ENCODE results near the gene MYLK. TPM values are rescaled to one million over a fixed set of nuclear protein-coding genes. Genes with fewer than 3 reads are reported as not detected.

The MYLK gene
- total and polyA plus RNA-seq, 2 of the 4 experiments (the other 2 are of a cell fraction): 299 to 484 TPM

DNA sequence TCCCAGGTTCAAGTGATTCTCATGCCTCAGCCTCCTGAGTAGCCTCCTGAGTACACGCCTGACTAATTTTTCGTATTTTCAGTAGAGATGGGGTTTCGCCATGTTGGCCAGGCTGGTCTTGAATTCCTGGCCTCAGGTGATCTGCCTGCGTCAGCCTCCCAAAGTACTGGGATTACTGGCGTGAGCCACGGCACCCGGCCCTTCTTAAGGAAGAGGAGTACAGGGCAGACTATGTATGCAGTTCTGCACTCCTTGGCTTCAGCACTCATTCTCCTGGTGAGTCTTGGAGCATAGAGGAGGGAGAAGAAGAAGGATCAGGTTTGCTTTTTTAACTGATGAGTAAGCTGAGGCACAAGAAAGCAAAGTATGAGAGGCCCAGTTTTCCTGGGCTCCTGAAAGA, 199.5 kb downstream of the MYLK start:
- Histone ChIP-seq H4K8ac (ENCODE audit: low read depth in 2 of 2, low read length in 2 of 2) (no peak overlapping the region), H4K20me1 (ENCODE audit: insufficient read depth, low read length) (no peaks in the 10 kb centered on the region), H2BK120ac (ENCODE audit: low read depth, low read length) (no peak overlapping the region), H3K23ac (ENCODE audit: low read depth, low read length) (no peak overlapping the region), H3K4me3 (ENCODE audit: insufficient read depth, low read depth, low read length) (no peak overlapping the region), H2AK5ac (ENCODE audit: low read depth, low read length) (no peak overlapping the region), H3K27ac (ENCODE audit: insufficient read depth, low read length) (no peak overlapping the region), H3K4me1 (ENCODE audit: control insufficient read depth, insufficient read depth, low read length) (peaks cover 21% of the 10 kb centered on the region), H3K9me1 (ENCODE audit: insufficient read depth, low read length) (peaks cover 24% of the 10 kb centered on the region), H4K91ac (ENCODE audit: insufficient read depth, low read depth, low read length) (no peak overlapping the region), H2AFZ (replicated peaks; ENCODE audit: low read length, poor library complexity) (no peak overlapping the region), H2BK20ac (ENCODE audit: low read depth, low read length) (no peak overlapping the region), H2BK5ac (ENCODE audit: low read depth, low read length, poor library complexity, severe bottlenecking) (no peak overlapping the region), H2AK9ac (replicated peaks; ENCODE audit: low read depth, low read length, poor library complexity) (no peak overlapping the region), H3K9ac (ENCODE audit: low read depth, low read length) (no peak overlapping the region), H3K27me3 (ENCODE audit: control insufficient read depth, insufficient read depth, low read length) (no peaks in the 10 kb centered on the region), H3K18ac (ENCODE audit: low read depth, low read length) (no peak overlapping the region), H2BK15ac (ENCODE audit: low read depth, low read length) (no peak overlapping the region), H3K9me3 (ENCODE audit: control insufficient read depth, insufficient read depth, low read length) (no peaks in the 10 kb centered on the region), H3K14ac (replicated peaks; ENCODE audit: low read depth, low read length) (no peak overlapping the region), H3K36me3 (ENCODE audit: control insufficient read depth, insufficient read depth, low read length) (peaks cover 77% of the 10 kb centered on the region), H3K4me2 (ENCODE audit: low read depth, low read length) (no peak overlapping the region), H3K56ac (ENCODE audit: extremely low read depth, insufficient read depth, low read length) (no peak overlapping the region), H4K5ac (ENCODE audit: low read depth, low read length) (no peak overlapping the region), H3K4ac (ENCODE audit: low read depth, low read length) (no peak overlapping the region), H3K79me1 (ENCODE audit: low read depth in 1 of 2, low read length in 2 of 2) (peaks cover 2 to 52% of the 10 kb centered on the region in 2 experiments; a peak in 2 of 4 replicates)
- CTCF ChIA-PET: no interaction called here
- POLR2A ChIA-PET (ENCODE audit: unreplicated experiment): no interaction called here
- dilution Hi-C loops (cut with HindIII; ENCODE audit: low sequenced_read_pairs, unreplicated experiment) (no loop called here), in situ Hi-C loops (cut with MboI; ENCODE audit: low sequenced_read_pairs) (no loop called here), intact Hi-C loops (cut with micrococcal nuclease) (no loop called here)
- ATAC-seq (ENCODE audit: low read depth) (no peak), DNase-seq (no peak)
- no peak for TF ChIP-seq NFE2L2 (IDR thresholded peaks at IDR 0.05; ENCODE audit: low read depth, low read length)
- no peak for TF ChIP-seq RCOR1 (IDR thresholded peaks at IDR 0.05; ENCODE audit: insufficient replicate concordance, low read length)
- no peak for TF ChIP-seq FOS (IDR thresholded peaks at IDR 0.05; ENCODE audit: low read depth, low read length)
- no peak for TF ChIP-seq POLR2A (IDR thresholded peaks at IDR 0.05; ENCODE audit: low read depth, low read length)
- TF ChIP-seq MXI1 (IDR thresholded peaks at IDR 0.05; ENCODE audit: borderline replicate concordance, low read depth, low read length): no peak
- no peak for TF ChIP-seq RAD21 (IDR thresholded peaks at IDR 0.05; ENCODE audit: low read length)
- TF ChIP-seq CTCF (conservative IDR thresholded peaks at IDR 0.05; ENCODE audit: low read depth, low read length): no peak
- TF ChIP-seq MAFK (IDR thresholded peaks at IDR 0.05; ENCODE audit: low read depth, low read length): no peak
- no peak for TF ChIP-seq CEBPB (IDR thresholded peaks at IDR 0.05; ENCODE audit: low read depth, low read length)
- TF ChIP-seq CHD1 (IDR thresholded peaks at IDR 0.05; ENCODE audit: low read depth, low read length): no peak
- TF ChIP-seq BHLHE40 (IDR thresholded peaks at IDR 0.05; ENCODE audit: low read depth, low read length): no peak
- no peak for TF ChIP-seq ELK1 (IDR thresholded peaks at IDR 0.05; ENCODE audit: borderline replicate concordance, low read depth, low read length)
- TF ChIP-seq MAZ (IDR thresholded peaks at IDR 0.05; ENCODE audit: borderline replicate concordance, low read depth, low read length): no peak
- TF ChIP-seq, protein P1, sequence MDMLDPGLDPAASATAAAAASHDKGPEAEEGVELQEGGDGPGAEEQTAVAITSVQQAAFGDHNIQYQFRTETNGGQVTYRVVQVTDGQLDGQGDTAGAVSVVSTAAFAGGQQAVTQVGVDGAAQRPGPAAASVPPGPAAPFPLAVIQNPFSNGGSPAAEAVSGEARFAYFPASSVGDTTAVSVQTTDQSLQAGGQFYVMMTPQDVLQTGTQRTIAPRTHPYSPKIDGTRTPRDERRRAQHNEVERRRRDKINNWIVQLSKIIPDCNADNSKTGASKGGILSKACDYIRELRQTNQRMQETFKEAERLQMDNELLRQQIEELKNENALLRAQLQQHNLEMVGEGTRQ (IDR thresholded peaks at IDR 0.05; ENCODE audit: low read depth, low read length): no peak
- TF ChIP-seq SMC3 (IDR thresholded peaks at IDR 0.05; ENCODE audit: low read depth, low read length): no peak
- TF ChIP-seq RFX5 (IDR thresholded peaks at IDR 0.05; ENCODE audit: low read depth, low read length): no peak
- 100% methylated on average over 3 of the region's 7 CpGs; no CpG with 5 or more reads in 1 of the 2 experiments for whole genome bisulfite sequencing, 2 experiments (ENCODE audit: extremely low coverage in 2 of 2, insufficient read length in 1 of 2)
- BruUV-seq (replicated peaks): no TSS peak

All from IMR-90 (cell line).